ENCODE results near the gene NTRK3.

DNA sequence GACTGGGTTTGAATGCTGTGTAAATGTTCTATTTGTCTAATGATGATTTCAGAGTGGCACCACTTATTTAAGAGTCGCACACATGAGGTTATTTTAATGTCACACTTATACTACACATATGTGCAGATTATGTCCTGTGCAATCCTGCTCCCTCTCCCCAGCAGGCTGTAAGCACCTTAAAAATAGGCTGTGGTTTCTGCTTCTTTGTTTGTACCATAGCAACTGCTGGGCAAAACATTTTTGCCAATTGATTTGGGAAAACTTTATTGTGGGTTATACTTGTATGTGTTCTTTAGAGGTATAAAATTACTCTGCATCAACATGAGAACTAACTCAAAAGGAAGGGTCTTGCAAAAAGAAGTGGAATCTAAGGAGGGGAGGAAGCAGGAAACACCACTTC lies 318.5 kb downstream of the NTRK3 start:
- TF ChIP-seq CTCF (conservative IDR thresholded peaks at IDR 0.05 in 1 of 2, IDR thresholded peaks at IDR 0.05 in 1 of 2; ENCODE audit: extremely low read depth in 1 of 2, insufficient read depth in 1 of 2, low read depth in 1 of 2, low read length in 2 of 2): no peak
- no peak for TF ChIP-seq EZH2 (IDR thresholded peaks at IDR 0.05; ENCODE audit: borderline replicate concordance, low read length)
